SH-SY5Y (cell line): ENCODE measurements around the gene DPP6.

Experiments used
- GATA2 ChIP-seq: IDR thresholded peaks from 2 replicates; pipeline ENCODE4 v1.6.1; 2011; ENCODE audit warnings: mild to moderate bottlenecking, low read depth, low read length
- GATA3 ChIP-seq: IDR thresholded peaks from 2 replicates; pipeline ENCODE4 v1.6.1; 2011; ENCODE audit warnings: low read depth, mild to moderate bottlenecking, low read length, moderate library complexity

GRCh38 chr7:154540596-154540995, 488.4 kb downstream of the DPP6 start:
- no peak for TF ChIP-seq GATA2
- TF ChIP-seq GATA3: no peak
